ENCODE results near the gene CASKIN1. TPM values are rescaled to one million over a fixed set of nuclear protein-coding genes. Genes with fewer than 3 reads are reported as not detected.
"Not testable (repeated sequence)": the region's sequence is repeated elsewhere in the genome, so short reads cannot be mapped to it uniquely, and the experiment has no call there.

CASKIN1 gene
- total and polyA plus RNA-seq, 2 donors from 2014 or later = 0.30 to 0.66 TPM

DNA sequence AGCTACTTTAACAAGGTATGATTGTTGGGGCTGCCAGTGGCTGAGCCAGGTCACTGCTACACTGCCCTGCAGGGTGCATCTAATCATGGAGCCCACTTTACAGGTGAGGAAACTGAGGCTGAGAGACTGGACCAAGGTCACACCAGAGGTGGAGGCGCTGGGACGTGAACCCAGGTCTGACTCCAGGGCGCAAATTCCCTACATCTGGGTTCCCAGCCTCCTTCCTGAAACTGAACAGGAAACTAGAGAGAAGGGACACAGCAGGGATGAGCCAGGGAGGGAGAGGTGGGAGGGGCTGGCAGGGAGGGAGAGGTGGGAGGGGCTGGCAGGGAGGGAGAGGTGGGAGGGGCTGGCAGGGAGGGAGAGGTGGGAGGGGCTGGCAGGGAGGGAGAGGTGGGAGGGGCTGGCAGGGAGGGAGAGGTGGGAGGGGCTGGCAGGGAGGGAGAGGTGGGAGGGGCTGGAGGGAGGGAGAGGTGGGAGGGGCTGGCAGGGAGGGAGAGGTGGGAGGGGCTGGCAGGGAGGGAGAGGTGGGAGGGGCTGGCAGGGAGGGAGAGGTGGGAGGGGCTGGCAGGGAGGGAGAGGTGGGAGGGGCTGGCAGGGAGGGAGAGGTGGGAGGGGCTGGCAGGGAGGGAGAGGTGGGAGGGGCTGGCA is 68.7 kb downstream of the CASKIN1 start:
- DNase-seq = peak; percentile 34 to 86 (median 67)
- H3K9ac ChIP-seq (ENCODE audit: low read length in 3 of 3); intact Hi-C loops (cut with DNase I); H3K4me3 ChIP-seq (ENCODE audit: low read length in 3 of 3); H3K36me3 ChIP-seq (ENCODE audit: control insufficient read depth in 2 of 3, insufficient read depth in 3 of 3, low read length in 3 of 3); H3K27me3 ChIP-seq (ENCODE audit: control insufficient read depth, insufficient read depth, low read length); H3K27ac ChIP-seq (ENCODE audit: low read depth in 2 of 2, low read length in 2 of 2); FAIRE-seq; H3K9me3 ChIP-seq (ENCODE audit: control insufficient read depth in 2 of 3, insufficient read depth in 1 of 3, low read length in 3 of 3): not testable (repeated sequence)
- peaks cover 0 to 18% (median 0%) of the 10 kb centered on the region in 3 donors for H3K4me1 ChIP-seq (ENCODE audit: control insufficient read depth in 2 of 3, insufficient read depth in 2 of 3, low read depth in 1 of 3, low read length in 3 of 3)

Small RNAs within 50 kb of the gene (microRNA-seq; reads per million reads assigned to microRNA genes)
- gene MIR3180-5 (not detected), gene MIR4516 (not detected)

Other genes with a start within 250 kb of the CASKIN1 start
- gene RPL3L, start 241.9 kb downstream of the CASKIN1 start, total RNA-seq = not detected
- not detected for gene RPL3L, start 241.9 kb downstream of the CASKIN1 start, polyA plus RNA-seq (ENCODE audit: insufficient read depth, low read depth, low replicate concordance)
- gene NDUFB10, start 237.1 kb downstream of the CASKIN1 start, total RNA-seq = 123 TPM
- gene NDUFB10, start 237.1 kb downstream of the CASKIN1 start, polyA plus RNA-seq (ENCODE audit: insufficient read depth, low read depth, low replicate concordance) = 432 TPM
- 1,550 TPM for gene RPS2, start 231.8 kb downstream of the CASKIN1 start, total RNA-seq
- gene RPS2, start 231.8 kb downstream of the CASKIN1 start, polyA plus RNA-seq (ENCODE audit: insufficient read depth, low read depth, low replicate concordance) = 2,018 TPM
- not detected for gene RNF151, start 229.7 kb downstream of the CASKIN1 start, total RNA-seq
- not detected for gene RNF151, start 229.7 kb downstream of the CASKIN1 start, polyA plus RNA-seq (ENCODE audit: insufficient read depth, low read depth, low replicate concordance)
- 33.3 TPM for gene TBL3, start 224.6 kb downstream of the CASKIN1 start, total RNA-seq
- gene TBL3, start 224.6 kb downstream of the CASKIN1 start, polyA plus RNA-seq (ENCODE audit: insufficient read depth, low read depth, low replicate concordance) = 38.5 TPM
- 0.57 TPM for gene NOXO1, start 215.1 kb downstream of the CASKIN1 start, total RNA-seq
- 0.58 TPM for gene NOXO1, start 215.1 kb downstream of the CASKIN1 start, polyA plus RNA-seq (ENCODE audit: insufficient read depth, low read depth, low replicate concordance)
- gene GFER, start 212.4 kb downstream of the CASKIN1 start, total RNA-seq = 25.0 TPM
- gene GFER, start 212.4 kb downstream of the CASKIN1 start, polyA plus RNA-seq (ENCODE audit: insufficient read depth, low read depth, low replicate concordance) = 45.6 TPM
- gene SYNGR3, start 206.6 kb downstream of the CASKIN1 start, total RNA-seq = 2.2 TPM
- 4.6 TPM for gene SYNGR3, start 206.6 kb downstream of the CASKIN1 start, polyA plus RNA-seq (ENCODE audit: insufficient read depth, low read depth, low replicate concordance)
- gene ZNF598, start 186.8 kb downstream of the CASKIN1 start, total RNA-seq = 34.9 TPM
- 14.3 TPM for gene ZNF598, start 186.8 kb downstream of the CASKIN1 start, polyA plus RNA-seq (ENCODE audit: insufficient read depth, low read depth, low replicate concordance)
- not detected for gene NPW, start 176.8 kb downstream of the CASKIN1 start, total RNA-seq
- not detected for gene NPW, start 176.8 kb downstream of the CASKIN1 start, polyA plus RNA-seq (ENCODE audit: insufficient read depth, low read depth, low replicate concordance)
- 238 TPM for gene NHERF2, start 169.7 kb downstream of the CASKIN1 start, total RNA-seq
- gene NHERF2, start 169.7 kb downstream of the CASKIN1 start, polyA plus RNA-seq (ENCODE audit: insufficient read depth, low read depth, low replicate concordance) = 405 TPM
- gene NTHL1, start 148.8 kb downstream of the CASKIN1 start, total RNA-seq = 15.3 TPM
- 36.0 TPM for gene NTHL1, start 148.8 kb downstream of the CASKIN1 start, polyA plus RNA-seq (ENCODE audit: insufficient read depth, low read depth, low replicate concordance)
- 151 TPM for gene TSC2, start 148.6 kb downstream of the CASKIN1 start, total RNA-seq
- 40.0 TPM for gene TSC2, start 148.6 kb downstream of the CASKIN1 start, polyA plus RNA-seq (ENCODE audit: insufficient read depth, low read depth, low replicate concordance)
- gene PKD1, start 60.7 kb downstream of the CASKIN1 start, total RNA-seq = 88.3 TPM
- 16.2 TPM for gene PKD1, start 60.7 kb downstream of the CASKIN1 start, polyA plus RNA-seq (ENCODE audit: insufficient read depth, low read depth, low replicate concordance)
- 1.5 TPM for gene RAB26, start 48.0 kb downstream of the CASKIN1 start, total RNA-seq
- gene RAB26, start 48.0 kb downstream of the CASKIN1 start, polyA plus RNA-seq (ENCODE audit: insufficient read depth, low read depth, low replicate concordance) = 3.0 TPM
- gene TRAF7, start 40.8 kb downstream of the CASKIN1 start, total RNA-seq = 66.8 TPM
- 26.1 TPM for gene TRAF7, start 40.8 kb downstream of the CASKIN1 start, polyA plus RNA-seq (ENCODE audit: insufficient read depth, low read depth, low replicate concordance)
- 34.0 TPM for gene MLST8, start 8.8 kb upstream of the CASKIN1 start, total RNA-seq
- gene MLST8, start 8.8 kb upstream of the CASKIN1 start, polyA plus RNA-seq (ENCODE audit: insufficient read depth, low read depth, low replicate concordance) = 63.3 TPM
- 7.2 TPM for gene BRICD5, start 14.3 kb upstream of the CASKIN1 start, total RNA-seq
- 8.2 TPM for gene BRICD5, start 14.3 kb upstream of the CASKIN1 start, polyA plus RNA-seq (ENCODE audit: insufficient read depth, low read depth, low replicate concordance)
- 13.5 TPM for gene PGP, start 18.2 kb upstream of the CASKIN1 start, total RNA-seq
- 21.2 TPM for gene PGP, start 18.2 kb upstream of the CASKIN1 start, polyA plus RNA-seq (ENCODE audit: insufficient read depth, low read depth, low replicate concordance)
- 26.0 TPM for gene E4F1, start 27.0 kb upstream of the CASKIN1 start, total RNA-seq
- 13.6 TPM for gene E4F1, start 27.0 kb upstream of the CASKIN1 start, polyA plus RNA-seq (ENCODE audit: insufficient read depth, low read depth, low replicate concordance)
- gene DNASE1L2, start 39.8 kb upstream of the CASKIN1 start, total RNA-seq = 0.88 TPM
- gene DNASE1L2, start 39.8 kb upstream of the CASKIN1 start, polyA plus RNA-seq (ENCODE audit: insufficient read depth, low read depth, low replicate concordance) = 0.88 TPM
- 98.1 TPM for gene ECI1, start 55.0 kb upstream of the CASKIN1 start, total RNA-seq
- 233 TPM for gene ECI1, start 55.0 kb upstream of the CASKIN1 start, polyA plus RNA-seq (ENCODE audit: insufficient read depth, low read depth, low replicate concordance)
- gene RNPS1, start 71.5 kb upstream of the CASKIN1 start, total RNA-seq = 134 TPM
- 102 TPM for gene RNPS1, start 71.5 kb upstream of the CASKIN1 start, polyA plus RNA-seq (ENCODE audit: insufficient read depth, low read depth, low replicate concordance)
- gene ABCA3, start 144.1 kb upstream of the CASKIN1 start, total RNA-seq = 35.5 TPM
- gene ABCA3, start 144.1 kb upstream of the CASKIN1 start, polyA plus RNA-seq (ENCODE audit: insufficient read depth, low read depth, low replicate concordance) = 5.5 TPM
- 2.9 TPM for gene CCNF, start 232.8 kb upstream of the CASKIN1 start, total RNA-seq
- gene CCNF, start 232.8 kb upstream of the CASKIN1 start, polyA plus RNA-seq (ENCODE audit: insufficient read depth, low read depth, low replicate concordance) = 0.77 TPM

Measured in kidney (tissue), 11 donors.